Neural cell (in vitro differentiated cells): ENCODE results near the gene SRSF1. TPM values are rescaled to one million over a fixed set of nuclear protein-coding genes. Genes with fewer than 3 reads are reported as not detected.

ENCODE experiments used
- H2AFZ ChIP-seq: fragments of 200-600, 300-800 bp; sonication (generic), shearing (Covaris generic); 2 replicates; pipeline ENCODE4 v1.6.0; 2014; ENCODE audit warnings: low read depth, mild to moderate bottlenecking, antibody characterized with exemption, low read length, moderate library complexity
- H3F3A ChIP-seq: fragments of 200-600 bp; shearing (Covaris generic); 2 replicates; pipeline ENCODE4 v1.6.1; 2016; ENCODE audit warnings: mild to moderate bottlenecking, moderate library complexity, mixed read lengths, antibody characterized with exemption, low read length; ENCODE audit not compliant: insufficient read depth, poor library complexity, severe bottlenecking
- H3K27ac ChIP-seq: fragments of 200-600, 300-800 bp; sonication (generic), shearing (Covaris generic); 2 replicates; pipeline ENCODE4 v1.5.1; 2014; ENCODE audit warnings: mild to moderate bottlenecking, low read length, moderate library complexity
- H3K27me3 ChIP-seq: fragments of 300-800, 200-600 bp; sonication (generic), shearing (Covaris generic); 2 replicates; pipeline ENCODE4 v1.6.0; 2014; ENCODE audit warnings: mild to moderate bottlenecking, low read depth, low read length, moderate library complexity; ENCODE audit not compliant: insufficient read depth
- H3K36me3 ChIP-seq: fragments of 300-800, 200-600 bp; sonication (generic), shearing (Covaris generic); 2 replicates; pipeline ENCODE4 v1.5.1; 2014; ENCODE audit warnings: mild to moderate bottlenecking, antibody characterized with exemption, low read length, moderate library complexity; ENCODE audit not compliant: insufficient read depth
- H3K4me2 ChIP-seq: fragments of 300-800, 200-600 bp; sonication (generic), shearing (Covaris generic); 2 replicates; pipeline ENCODE4 v1.6.0; 2014; ENCODE audit warnings: mild to moderate bottlenecking, low read length
- H3K4me3 ChIP-seq: fragments of 300-800, 200-600 bp; sonication (generic), shearing (Covaris generic); 2 replicates; pipeline ENCODE4 v1.5.1; 2014; ENCODE audit warnings: mild to moderate bottlenecking, low read length, moderate library complexity
- H3K79me2 ChIP-seq: fragments of 200-600 bp; shearing (Covaris generic); replicated peaks from 2 replicates; pipeline ENCODE4 v1.6.0; 2014; ENCODE audit warnings: mild to moderate bottlenecking, low read length, moderate library complexity; ENCODE audit not compliant: insufficient read depth
- H3K9ac ChIP-seq: fragments of 300-800, 200-600 bp; sonication (generic), shearing (Covaris generic); 2 replicates; pipeline ENCODE4 v1.6.1; 2016; ENCODE audit warnings: mild to moderate bottlenecking, low read length, mixed read lengths
- H3K9me2 ChIP-seq: fragments of 200-600 bp; shearing (Covaris generic); 2 replicates; pipeline ENCODE4 v1.6.1; 2016; ENCODE audit warnings: mild to moderate bottlenecking, low read length, mixed read lengths; ENCODE audit not compliant: insufficient read depth
- H3K9me3 ChIP-seq: fragments of 200-600, 300-800 bp; sonication (generic), shearing (Covaris generic); 2 replicates; pipeline ENCODE4 v1.6.1; 2016; ENCODE audit warnings: mild to moderate bottlenecking, mixed run types, low read length, moderate library complexity, mixed read lengths
- H4K20me1 ChIP-seq: fragments of 200-600 bp; shearing (Covaris generic); 2 replicates; pipeline ENCODE4 v1.6.1; 2016; ENCODE audit warnings: mild to moderate bottlenecking, mixed run types; ENCODE audit not compliant: insufficient read depth
- CTCF ChIP-seq: fragments of 450-650 bp; IDR thresholded peaks from 2 replicates; pipeline ENCODE4 v1.5.1; 2014; ENCODE audit warnings: antibody characterized with exemption, mild to moderate bottlenecking, moderate library complexity; ENCODE audit not compliant: poor library complexity, severe bottlenecking
- EP300 ChIP-seq: fragments of 450-650 bp; conservative IDR thresholded peaks from 2 replicates; pipeline ENCODE4 v1.6.1; 2014; ENCODE audit warnings: antibody characterized with exemption, mild to moderate bottlenecking, moderate library complexity; ENCODE audit not compliant: poor library complexity, severe bottlenecking
- EZH2 ChIP-seq: fragments of 200-600, 300-800 bp; shearing (Covaris generic), sonication (generic); IDR thresholded peaks from 2 replicates; pipeline ENCODE4 v1.6.1; 2014; ENCODE audit warnings: antibody characterized with exemption, low read length, borderline replicate concordance, mild to moderate bottlenecking; ENCODE audit not compliant: insufficient read depth, poor library complexity, severe bottlenecking
- MXI1 ChIP-seq: fragments of 450-650 bp; conservative IDR thresholded peaks from 2 replicates; pipeline ENCODE4 v1.6.1; 2014; ENCODE audit warnings: antibody characterized with exemption, mild to moderate bottlenecking; ENCODE audit not compliant: poor library complexity, severe bottlenecking
- POLR2AphosphoS5 ChIP-seq: IDR thresholded peaks from 2 replicates; pipeline ENCODE4 v1.6.1; 2012
- RAD21 ChIP-seq: fragments of 450-650 bp; conservative IDR thresholded peaks from 2 replicates; pipeline ENCODE4 v1.6.1; 2014; ENCODE audit warnings: antibody characterized with exemption, mild to moderate bottlenecking, moderate library complexity
- REST ChIP-seq: IDR thresholded peaks from 2 replicates; pipeline ENCODE4 v1.6.1; 2012; ENCODE audit warnings: borderline replicate concordance
- SMC3 ChIP-seq: fragments of 450-650 bp; conservative IDR thresholded peaks from 2 replicates; pipeline ENCODE4 v1.6.1; 2014; ENCODE audit warnings: antibody characterized with exemption, mild to moderate bottlenecking, moderate library complexity; ENCODE audit not compliant: poor library complexity
- TAF1 ChIP-seq: IDR thresholded peaks from 2 replicates; pipeline ENCODE4 v1.6.1; 2012; ENCODE audit warnings: low read depth
- polyA plus RNA-seq: library from polyadenylated mRNA; depleted of rRNA; stranded (reverse); fragments of >200 nt; gene quantifications from 2 replicates; pipeline ENCODE4 v1.2.3, GENCODE V29; 2014

Gene SRSF1
- polyA plus RNA-seq, 1 donor from 2014 or later, result 380 TPM

GRCh38 chr17:57990037-57990436, 17.0 kb downstream of the SRSF1 start:
- no peak overlapping the region for H3K4me2 ChIP-seq
- H3K36me3 ChIP-seq, result no peaks in the 10 kb centered on the region
- H3K4me3 ChIP-seq, result no peak overlapping the region
- H3K79me2 ChIP-seq, result peaks cover 24% of the 10 kb centered on the region
- H3K27ac ChIP-seq, result no peak overlapping the region
- H2AFZ ChIP-seq, result no peak overlapping the region
- H3K9me3 ChIP-seq, result no peaks in the 10 kb centered on the region
- H3F3A ChIP-seq, result peaks cover 5% of the 10 kb centered on the region
- H3K9me2 ChIP-seq, result no peaks in the 10 kb centered on the region
- no peak overlapping the region for H3K9ac ChIP-seq
- no peaks in the 10 kb centered on the region for H3K27me3 ChIP-seq
- TF ChIP-seq MXI1, result no peak
- no peak for TF ChIP-seq TAF1
- no peak for TF ChIP-seq POLR2AphosphoS5
- TF ChIP-seq SMC3, result no peak
- TF ChIP-seq REST, result no peak
- TF ChIP-seq CTCF, result no peak
- no peak for TF ChIP-seq EZH2
- TF ChIP-seq EP300, result no peak
- no peak for TF ChIP-seq RAD21
- H4K20me1 ChIP-seq, result peaks cover 7% of the 10 kb centered on the region

- H3K9me3 ChIP-seq, result no peaks in the 10 kb centered on the region
- H3K36me3 ChIP-seq, result no peaks in the 10 kb centered on the region
- H2AFZ ChIP-seq, result peak overlapping the region; percentile 35
- no peaks in the 10 kb centered on the region for H3K27me3 ChIP-seq
- H3K27ac ChIP-seq, result peak overlapping the region; percentile 91
- peaks cover 13% of the 10 kb centered on the region for H4K20me1 ChIP-seq
- no peaks in the 10 kb centered on the region for H3K9me2 ChIP-seq
- H3K9ac ChIP-seq, result peak overlapping the region; percentile 95
- peak; percentile 32 for TF ChIP-seq SMC3
- no peak for TF ChIP-seq TAF1
- H3K79me2 ChIP-seq, result peaks cover 39% of the 10 kb centered on the region
- H3K4me3 ChIP-seq, result peak overlapping the region; percentile 91
- H3K4me2 ChIP-seq, result peak overlapping the region; percentile 93
- H3F3A ChIP-seq, result peaks cover 5% of the 10 kb centered on the region
These were observed 18.5 kb downstream of the SRSF1 start for GRCh38 chr17:57988301-57989250.
